ENCODE data around the gene PLN. TPM values are rescaled to one million over a fixed set of nuclear protein-coding genes. Genes with fewer than 3 reads are reported as not detected.

The PLN gene
- total and polyA plus RNA-seq, 12 donors = 0.33 to 11.2 (median 6.0) TPM

DNA sequence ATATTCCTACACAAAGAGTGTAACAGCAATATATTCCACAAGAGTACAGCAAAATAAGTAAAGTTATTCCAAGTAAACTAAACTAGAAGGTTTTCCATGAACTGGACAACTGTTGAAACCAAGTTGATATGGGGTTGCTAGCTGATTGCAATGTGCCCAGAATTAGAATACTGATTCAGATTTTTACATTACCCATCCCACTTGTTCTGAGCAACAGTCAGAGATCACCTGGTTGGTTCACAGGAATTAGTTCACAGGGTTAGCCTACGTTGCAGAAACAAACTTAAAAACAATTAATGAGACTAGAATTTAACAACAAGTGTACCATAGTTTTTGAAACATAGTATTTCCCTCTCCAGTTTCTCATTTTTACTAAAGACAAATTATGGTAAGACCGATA lies 54.2 kb downstream of the PLN start:
- intact Hi-C loops (cut with DNase I) = no loop called here
- peaks cover 0 to 14% of the 10 kb centered on the region in 2 donors for H3K4me1 ChIP-seq (replicated peaks in 1 of 2)
- H3K27me3 ChIP-seq = no peaks in the 10 kb centered on the region
- no peaks in the 10 kb centered on the region for H3K36me3 ChIP-seq (replicated peaks in 1 of 2)
- no peak for DNase-seq
- 92 to 96% (median 95%) methylated on average over 2 of the region's 2 CpGs for WGBS, 4 donors
- no peaks in the 10 kb centered on the region for H3K9me3 ChIP-seq (replicated peaks in 1 of 3)
- TF ChIP-seq POLR2A (IDR thresholded peaks at IDR 0.05) = no peak
- TF ChIP-seq, protein P1, sequence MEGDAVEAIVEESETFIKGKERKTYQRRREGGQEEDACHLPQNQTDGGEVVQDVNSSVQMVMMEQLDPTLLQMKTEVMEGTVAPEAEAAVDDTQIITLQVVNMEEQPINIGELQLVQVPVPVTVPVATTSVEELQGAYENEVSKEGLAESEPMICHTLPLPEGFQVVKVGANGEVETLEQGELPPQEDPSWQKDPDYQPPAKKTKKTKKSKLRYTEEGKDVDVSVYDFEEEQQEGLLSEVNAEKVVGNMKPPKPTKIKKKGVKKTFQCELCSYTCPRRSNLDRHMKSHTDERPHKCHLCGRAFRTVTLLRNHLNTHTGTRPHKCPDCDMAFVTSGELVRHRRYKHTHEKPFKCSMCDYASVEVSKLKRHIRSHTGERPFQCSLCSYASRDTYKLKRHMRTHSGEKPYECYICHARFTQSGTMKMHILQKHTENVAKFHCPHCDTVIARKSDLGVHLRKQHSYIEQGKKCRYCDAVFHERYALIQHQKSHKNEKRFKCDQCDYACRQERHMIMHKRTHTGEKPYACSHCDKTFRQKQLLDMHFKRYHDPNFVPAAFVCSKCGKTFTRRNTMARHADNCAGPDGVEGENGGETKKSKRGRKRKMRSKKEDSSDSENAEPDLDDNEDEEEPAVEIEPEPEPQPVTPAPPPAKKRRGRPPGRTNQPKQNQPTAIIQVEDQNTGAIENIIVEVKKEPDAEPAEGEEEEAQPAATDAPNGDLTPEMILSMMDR (IDR thresholded peaks at IDR 0.05) = no peak
- H3K4me3 ChIP-seq = no peak overlapping the region
- no peak overlapping the region for H3K27ac ChIP-seq

GRCh38 chr6:118603372-118603771 lies 55.3 kb downstream of the PLN start:
- TF ChIP-seq, protein P1 (IDR thresholded peaks at IDR 0.05) = no peak
- no peak for TF ChIP-seq POLR2A (IDR thresholded peaks at IDR 0.05)
- no peak overlapping the region for H3K27ac ChIP-seq
- H3K9me3 ChIP-seq (replicated peaks in 1 of 3) = no peaks in the 10 kb centered on the region
- peaks cover 0 to 14% of the 10 kb centered on the region in 2 donors for H3K4me1 ChIP-seq (replicated peaks in 1 of 2)
- no peak overlapping the region for H3K4me3 ChIP-seq
- intact Hi-C loops (cut with DNase I) = no loop called here
- 95 to 99% (median 97%) methylated on average over 2 of the region's 2 CpGs for WGBS, 4 donors
- DNase-seq = no peak
- no peaks in the 10 kb centered on the region for H3K36me3 ChIP-seq (replicated peaks in 1 of 2)
- H3K27me3 ChIP-seq = no peaks in the 10 kb centered on the region

DNA sequence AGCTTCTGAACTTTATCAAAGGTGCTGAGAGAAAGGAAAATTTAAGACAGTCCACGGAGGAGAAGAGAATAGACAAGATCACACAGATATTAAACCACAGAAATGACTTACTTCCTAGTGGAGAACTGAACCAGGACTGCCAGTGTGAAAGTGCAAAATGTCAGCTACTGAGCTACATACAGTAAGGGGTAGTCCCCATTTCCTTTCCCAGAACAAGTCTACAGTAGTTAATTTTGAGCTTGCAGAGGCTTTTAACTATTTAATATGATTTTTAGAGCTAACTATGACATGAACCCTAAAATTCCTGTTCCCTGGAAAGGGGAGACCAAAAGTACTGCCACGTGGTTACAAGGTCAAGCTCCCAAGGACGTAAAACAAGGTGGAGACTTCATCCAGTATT lies 58.2 kb downstream of the PLN start:
- H3K4me3 ChIP-seq = no peak overlapping the region
- no peak for TF ChIP-seq POLR2A (IDR thresholded peaks at IDR 0.05)
- TF ChIP-seq, protein P1 (IDR thresholded peaks at IDR 0.05) = no peak
- WGBS, 4 donors = 27 to 42% (median 32%) methylated on average over 3 of the region's 3 CpGs
- H3K36me3 ChIP-seq (replicated peaks in 1 of 2) = no peaks in the 10 kb centered on the region
- no peak for DNase-seq
- no peaks in the 10 kb centered on the region for H3K27me3 ChIP-seq
- H3K27ac ChIP-seq = no peak overlapping the region
- H3K9me3 ChIP-seq (replicated peaks in 1 of 3) = peaks cover 0 to 6% (median 0%) of the 10 kb centered on the region in 3 donors
- H3K4me1 ChIP-seq (replicated peaks in 1 of 2) = peaks cover 0 to 20% of the 10 kb centered on the region in 2 donors
- intact Hi-C loops (cut with DNase I) = no loop called here

DNA sequence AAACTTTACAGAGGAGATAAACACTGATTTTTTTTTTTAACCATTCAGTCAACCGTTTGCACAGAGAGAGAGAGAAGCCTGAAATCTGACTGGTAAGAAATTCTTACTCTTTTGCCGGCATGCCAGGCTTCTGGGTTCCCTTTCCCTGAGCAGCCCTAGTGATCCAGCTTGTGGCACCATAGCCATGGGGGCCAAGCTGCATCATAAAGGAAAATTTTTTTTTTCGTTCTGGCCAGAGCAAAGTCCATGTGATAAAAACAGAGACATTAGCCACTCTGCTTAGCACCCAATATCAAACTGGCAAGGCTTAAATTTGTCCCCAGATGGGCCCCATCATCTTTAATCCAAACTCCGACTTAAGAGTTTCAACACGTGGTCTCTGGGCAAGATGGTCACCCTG lies 58.8 kb downstream of the PLN start:
- intact Hi-C loops (cut with DNase I) = no loop called here
- no peak for TF ChIP-seq POLR2A (IDR thresholded peaks at IDR 0.05)
- TF ChIP-seq, protein P1 (IDR thresholded peaks at IDR 0.05) = no peak
- H3K4me1 ChIP-seq (replicated peaks in 1 of 2) = peaks cover 0 to 20% of the 10 kb centered on the region in 2 donors

More for the DNA sequence above, 58.8 kb downstream of the PLN start:
- H3K4me3 ChIP-seq = no peak overlapping the region
- no peak for DNase-seq
- H3K27ac ChIP-seq = no peak overlapping the region
- peaks cover 0 to 7% (median 0%) of the 10 kb centered on the region in 3 donors for H3K9me3 ChIP-seq (replicated peaks in 1 of 3)
- no peaks in the 10 kb centered on the region for H3K27me3 ChIP-seq
- H3K36me3 ChIP-seq (replicated peaks in 1 of 2) = no peaks in the 10 kb centered on the region
- 64 to 78% (median 70%) methylated on average over 5 of the region's 5 CpGs for WGBS, 4 donors

Other genes with a start within 250 kb of the PLN start
- 10 to 100 TPM; 14.6 to 74.3 (median 29.0) TPM for gene CEP85L, start 103.3 kb downstream of the PLN start, total RNA-seq
- gene CEP85L, start 103.3 kb downstream of the PLN start, polyA plus RNA-seq = 1 to 10 TPM; 2.3 to 7.1 (median 6.6) TPM